DMS 273 (cell line): ENCODE measurements around the gene ZBTB38.

ENCODE experiments used
- DNase-seq: peaks from one replicate; lab custom pipeline; 2025; ENCODE audit not compliant: unreplicated experiment; lab: John Stamatoyannopoulos, UW

ZBTB38 gene

GRCh38 chr3:141386611-141387111, 18.4 kb downstream of the ZBTB38 start:
- peak; percentile 91 for DNase-seq

- DNase-seq, result peak; percentile 71
These were observed 19.2 kb downstream of the ZBTB38 start for GRCh38 chr3:141387516-141387915.

DNA sequence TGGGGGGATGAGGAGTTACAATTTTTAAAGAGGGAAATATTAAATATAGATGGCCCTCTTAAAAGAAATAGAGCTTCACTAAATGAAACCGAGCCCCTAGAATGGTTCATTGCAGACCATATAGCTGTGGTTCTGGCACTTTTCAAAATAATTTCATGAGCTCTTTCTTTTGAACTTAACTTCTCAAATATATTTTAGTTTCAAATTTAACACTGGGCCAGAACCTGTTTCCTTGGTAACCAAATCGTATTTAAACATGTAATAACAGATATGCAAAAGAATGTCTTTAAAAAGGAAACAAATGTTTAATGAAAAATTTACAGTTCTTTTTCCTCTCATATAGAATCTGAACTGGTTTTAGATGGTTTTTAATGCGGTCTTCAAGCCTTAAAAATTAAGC, 20.1 kb downstream of the ZBTB38 start:
- DNase-seq, result peak; percentile 52

DNA sequence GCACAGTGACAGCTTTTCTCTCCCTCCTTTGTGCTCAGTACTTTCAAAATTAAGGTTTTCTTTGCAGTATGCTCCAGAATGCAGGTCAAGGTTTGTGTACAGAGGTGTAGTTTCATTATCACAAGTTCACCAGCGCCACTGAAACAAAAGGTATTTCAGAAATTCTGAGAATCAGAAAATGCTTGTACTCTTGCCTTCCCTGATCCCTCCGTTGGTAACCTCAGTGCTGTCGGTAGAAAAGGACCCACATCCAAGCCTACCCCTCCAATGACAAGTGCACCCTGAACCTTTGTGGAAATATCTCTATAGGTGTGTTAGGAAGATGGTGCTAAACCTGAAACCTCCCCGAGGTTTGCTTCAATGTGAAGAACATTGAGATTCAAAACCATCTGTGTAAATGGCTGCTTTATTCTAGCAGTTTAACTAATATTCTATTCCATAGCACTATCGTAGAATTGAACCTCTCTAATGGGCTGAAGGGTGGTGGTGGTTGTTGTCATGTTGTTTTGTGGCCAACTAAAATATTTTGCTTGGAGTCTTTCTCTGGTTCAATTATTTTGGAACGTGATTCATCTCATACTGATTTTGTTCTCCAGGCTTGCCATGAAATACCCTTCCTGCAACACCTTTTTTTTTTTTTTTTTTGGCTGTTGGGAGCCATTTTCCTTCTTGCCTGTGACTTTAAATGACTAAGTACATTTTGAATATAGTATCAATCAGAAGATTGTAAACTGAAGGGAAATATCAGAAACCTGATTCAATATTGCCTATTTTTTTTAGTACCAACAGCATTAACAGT, 20.7 kb downstream of the ZBTB38 start:
- peak; percentile 68 for DNase-seq

GRCh38 chr3:141389703-141390102, 21.4 kb downstream of the ZBTB38 start:
- DNase-seq, result peak; percentile 39

DNA sequence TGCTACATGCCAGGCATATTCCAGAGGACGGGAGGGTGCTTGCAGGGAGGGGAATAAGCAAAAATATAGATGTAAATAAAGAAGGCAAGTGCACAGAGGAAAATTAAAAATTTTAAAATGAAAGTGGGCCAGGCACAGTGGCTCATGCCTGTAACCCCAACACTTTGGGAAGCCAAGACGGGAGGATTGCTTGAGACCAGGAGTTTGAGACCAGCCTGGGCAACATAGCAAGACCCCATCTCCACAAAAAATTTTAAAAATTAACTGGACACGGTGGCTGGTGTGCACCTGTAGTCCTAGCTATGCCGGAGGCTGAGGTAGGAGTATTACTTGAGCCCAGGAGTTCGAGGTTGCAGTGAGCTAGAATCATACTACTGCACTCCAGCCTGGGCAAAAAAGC, 22.4 kb downstream of the ZBTB38 start:
- DNase-seq, result no peak

DNA sequence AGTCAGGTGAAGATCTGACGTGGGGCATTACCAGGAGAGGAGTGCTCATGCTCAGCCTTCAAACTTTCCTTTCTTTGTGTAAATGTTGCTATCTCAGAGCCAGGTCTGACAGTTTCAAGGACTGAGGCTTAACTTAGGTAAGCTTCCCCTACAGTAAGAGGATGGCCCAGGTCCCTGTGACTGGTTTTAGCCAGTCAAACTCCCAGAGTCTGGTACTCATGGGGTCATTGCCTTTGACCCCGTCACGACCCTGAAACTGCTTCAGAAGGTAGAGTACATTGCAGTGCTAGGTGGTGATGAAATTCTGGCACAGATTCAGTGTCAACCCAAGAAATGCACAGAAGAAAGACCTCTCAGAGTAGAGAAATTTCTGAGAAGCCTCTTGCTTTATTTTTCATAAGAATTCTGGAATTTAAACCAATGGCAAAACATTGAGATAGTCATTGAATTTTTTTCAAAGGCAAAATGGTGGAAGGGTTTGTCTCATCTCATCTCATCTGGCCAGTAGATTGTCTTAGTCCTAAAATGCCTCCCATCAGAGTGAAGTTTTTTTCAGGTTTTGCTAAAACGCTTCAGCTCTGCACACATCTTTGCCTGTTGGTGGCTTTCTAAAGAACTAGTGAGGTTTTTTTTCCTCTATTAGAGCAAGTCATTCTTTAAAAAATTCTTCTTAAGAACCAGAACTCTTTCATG, 23.1 kb downstream of the ZBTB38 start:
- DNase-seq, result peak; percentile 61

DNA sequence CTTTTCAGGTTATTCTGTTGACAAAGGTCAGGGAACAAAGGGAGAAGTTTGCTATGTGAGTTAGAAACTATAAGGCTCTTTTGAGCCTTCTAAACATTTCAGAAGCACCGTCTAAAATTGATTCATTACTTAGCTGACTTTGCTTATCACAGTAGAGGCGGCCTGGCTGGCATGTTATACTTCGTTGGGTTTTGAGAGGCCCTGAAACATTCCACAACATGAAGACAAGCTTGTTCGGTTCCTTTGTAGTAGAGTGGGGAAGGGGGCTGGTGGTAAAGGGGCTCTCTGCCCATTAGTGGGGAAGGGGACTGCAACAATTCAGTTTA, 23.6 kb downstream of the ZBTB38 start:
- peak; percentile 75 for DNase-seq

- peak; percentile 93 for DNase-seq
These were observed 24.1 kb downstream of the ZBTB38 start for GRCh38 chr3:141392416-141392815.

- DNase-seq, result peak; percentile 70
These were observed 24.8 kb downstream of the ZBTB38 start for GRCh38 chr3:141392897-141393734.

DNA sequence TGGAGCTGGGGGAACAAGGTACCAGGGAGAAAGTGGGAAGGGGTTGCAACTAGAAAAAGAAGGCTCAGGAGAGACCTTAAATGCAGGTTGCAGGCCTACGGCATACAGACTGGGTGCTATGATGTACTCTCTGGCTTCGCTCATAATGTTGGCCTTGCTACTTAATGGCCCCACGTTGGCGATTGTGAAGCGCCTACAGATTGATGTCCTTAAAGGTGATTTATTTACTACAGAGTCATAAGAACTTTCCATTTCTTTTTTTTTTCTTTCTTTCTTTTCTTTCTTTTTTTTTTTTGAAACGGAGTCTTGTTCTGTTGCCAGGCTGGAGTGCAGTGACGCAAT, 25.4 kb downstream of the ZBTB38 start:
- no peak for DNase-seq

GRCh38 chr3:141394560-141394959, 26.3 kb downstream of the ZBTB38 start:
- no peak for DNase-seq

- no peak for DNase-seq
These were observed 26.8 kb downstream of the ZBTB38 start for GRCh38 chr3:141395005-141395589.

DNA sequence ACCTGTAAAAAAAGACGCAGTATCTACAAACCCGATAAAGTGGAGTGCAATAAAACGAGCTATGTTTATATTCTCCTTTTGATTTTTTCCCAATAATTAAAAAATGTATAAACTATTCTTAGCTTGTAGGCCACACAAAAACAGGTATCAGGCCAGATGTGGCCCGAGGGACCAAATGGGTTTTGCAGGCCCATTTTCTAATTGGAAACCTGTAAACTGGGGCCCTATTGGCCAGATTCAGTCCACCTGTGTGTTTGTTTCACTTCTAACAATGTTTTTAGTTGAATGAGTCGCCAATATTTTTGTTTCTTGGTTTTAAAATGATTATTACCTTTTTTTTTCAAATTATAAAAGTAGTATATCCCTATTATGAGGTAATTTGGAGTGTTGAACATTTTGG, 29.7 kb downstream of the ZBTB38 start:
- no peak for DNase-seq

GRCh38 chr3:141399200-141399599, 30.9 kb downstream of the ZBTB38 start:
- peak; percentile 57 for DNase-seq

GRCh38 chr3:141400073-141400971, 32.0 kb downstream of the ZBTB38 start:
- DNase-seq, result peak; percentile 75

- DNase-seq, result peak; percentile 68
These were observed 32.8 kb downstream of the ZBTB38 start for GRCh38 chr3:141401095-141401494.

- peak; percentile 73 for DNase-seq
These were observed 33.5 kb downstream of the ZBTB38 start for GRCh38 chr3:141401573-141402475.

- peak; percentile 73 for DNase-seq
These were observed 34.3 kb downstream of the ZBTB38 start for GRCh38 chr3:141402476-141403171.
